GM12873 (cell line): ENCODE measurements around the gene FUZ.

Source experiments
- TF ChIP-seq, protein P1 (sequence below): IDR thresholded peaks from 2 replicates; pipeline ENCODE4 v1.5.1; 2012; ENCODE audit warnings: low read depth, mild to moderate bottlenecking, moderate library complexity, low read length, control low read depth; ENCODE audit not compliant: insufficient read depth; ENCODE audit errors: missing control alignments

Gene FUZ

DNA sequence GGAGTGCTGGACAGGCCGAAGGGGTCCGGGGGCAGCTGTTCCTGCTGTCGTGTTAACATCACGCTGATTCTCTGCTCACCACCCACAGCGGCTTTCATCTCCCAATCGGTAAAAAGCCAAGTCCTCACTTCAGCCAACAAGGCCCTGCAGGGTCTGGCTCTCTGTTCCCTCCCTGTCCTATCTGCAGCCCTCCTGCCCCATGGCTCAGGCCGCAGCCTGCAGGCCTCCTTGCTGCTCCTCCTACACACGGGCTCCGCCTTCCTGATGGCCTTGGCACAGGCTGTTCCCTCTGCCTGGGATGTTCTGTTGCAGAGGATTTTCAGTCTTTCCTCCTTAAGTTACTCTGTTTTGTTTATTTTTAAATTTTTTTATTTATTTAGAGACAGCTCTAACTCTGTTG is 22.2 kb downstream of the FUZ start:
- TF ChIP-seq, protein P1, sequence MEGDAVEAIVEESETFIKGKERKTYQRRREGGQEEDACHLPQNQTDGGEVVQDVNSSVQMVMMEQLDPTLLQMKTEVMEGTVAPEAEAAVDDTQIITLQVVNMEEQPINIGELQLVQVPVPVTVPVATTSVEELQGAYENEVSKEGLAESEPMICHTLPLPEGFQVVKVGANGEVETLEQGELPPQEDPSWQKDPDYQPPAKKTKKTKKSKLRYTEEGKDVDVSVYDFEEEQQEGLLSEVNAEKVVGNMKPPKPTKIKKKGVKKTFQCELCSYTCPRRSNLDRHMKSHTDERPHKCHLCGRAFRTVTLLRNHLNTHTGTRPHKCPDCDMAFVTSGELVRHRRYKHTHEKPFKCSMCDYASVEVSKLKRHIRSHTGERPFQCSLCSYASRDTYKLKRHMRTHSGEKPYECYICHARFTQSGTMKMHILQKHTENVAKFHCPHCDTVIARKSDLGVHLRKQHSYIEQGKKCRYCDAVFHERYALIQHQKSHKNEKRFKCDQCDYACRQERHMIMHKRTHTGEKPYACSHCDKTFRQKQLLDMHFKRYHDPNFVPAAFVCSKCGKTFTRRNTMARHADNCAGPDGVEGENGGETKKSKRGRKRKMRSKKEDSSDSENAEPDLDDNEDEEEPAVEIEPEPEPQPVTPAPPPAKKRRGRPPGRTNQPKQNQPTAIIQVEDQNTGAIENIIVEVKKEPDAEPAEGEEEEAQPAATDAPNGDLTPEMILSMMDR, result no peak

DNA sequence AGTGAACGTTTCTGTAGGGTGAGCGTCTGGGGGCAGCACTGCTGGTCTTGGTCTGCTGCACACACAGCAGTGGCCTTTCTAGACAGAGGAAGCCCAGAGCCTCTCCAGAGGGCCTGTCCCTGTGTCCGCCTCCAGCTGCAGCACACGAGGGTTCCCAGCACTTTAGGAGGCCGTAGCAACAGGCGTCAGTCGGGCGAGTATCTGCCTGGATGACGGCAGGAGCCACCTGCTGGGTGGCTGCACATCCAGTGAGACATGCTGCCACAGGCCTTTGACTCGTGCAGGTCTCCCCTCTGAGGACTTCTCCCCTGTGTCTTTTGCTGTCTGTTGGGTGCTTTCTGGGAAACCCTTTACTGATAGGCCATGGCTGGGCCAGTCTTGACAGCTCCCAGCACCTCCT is 24.2 kb downstream of the FUZ start:
- TF ChIP-seq, protein P1, result no peak

DNA sequence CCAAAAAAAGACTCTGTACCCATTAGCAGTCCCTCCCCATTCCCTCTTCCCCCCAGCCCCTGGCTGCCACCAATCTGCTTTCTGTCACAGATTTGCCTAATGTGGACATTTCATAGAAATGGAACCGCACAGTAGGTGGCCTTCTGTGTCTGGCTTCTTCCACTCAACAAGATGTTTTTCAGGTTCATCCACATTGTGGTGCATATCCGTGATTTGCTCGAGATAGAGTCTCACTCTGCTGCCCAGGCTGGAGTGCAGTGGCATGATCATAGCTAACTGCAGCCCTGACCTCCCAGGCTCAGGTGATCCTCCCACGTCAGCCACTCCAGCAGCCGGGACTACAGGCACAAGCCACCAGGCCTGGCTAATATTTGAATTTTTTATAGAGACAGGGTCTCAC is 25.3 kb downstream of the FUZ start:
- TF ChIP-seq, protein P1, result no peak

DNA sequence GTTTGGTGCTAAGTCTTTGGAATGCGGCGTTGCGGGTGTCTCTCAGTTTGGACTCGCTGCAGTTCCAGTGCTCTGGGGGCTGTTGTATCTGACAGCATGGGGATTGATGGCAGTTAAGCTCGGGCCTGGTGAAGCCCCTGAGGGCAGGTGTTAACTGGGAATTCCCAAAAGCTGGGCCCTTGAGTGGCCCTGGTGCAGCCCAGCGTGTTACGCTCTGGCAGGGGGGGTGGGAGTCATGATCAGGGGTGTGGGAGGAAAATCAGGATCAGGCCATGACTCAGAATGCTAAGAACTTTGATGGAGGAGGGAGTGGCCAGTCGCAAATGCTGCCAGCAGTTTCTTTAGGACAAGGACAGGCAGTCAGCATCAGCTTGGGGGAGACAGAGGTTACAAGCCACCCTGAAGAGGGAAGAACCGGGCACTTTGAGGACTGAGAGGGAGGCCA is 26.7 kb downstream of the FUZ start:
- TF ChIP-seq, protein P1, result no peak

DNA sequence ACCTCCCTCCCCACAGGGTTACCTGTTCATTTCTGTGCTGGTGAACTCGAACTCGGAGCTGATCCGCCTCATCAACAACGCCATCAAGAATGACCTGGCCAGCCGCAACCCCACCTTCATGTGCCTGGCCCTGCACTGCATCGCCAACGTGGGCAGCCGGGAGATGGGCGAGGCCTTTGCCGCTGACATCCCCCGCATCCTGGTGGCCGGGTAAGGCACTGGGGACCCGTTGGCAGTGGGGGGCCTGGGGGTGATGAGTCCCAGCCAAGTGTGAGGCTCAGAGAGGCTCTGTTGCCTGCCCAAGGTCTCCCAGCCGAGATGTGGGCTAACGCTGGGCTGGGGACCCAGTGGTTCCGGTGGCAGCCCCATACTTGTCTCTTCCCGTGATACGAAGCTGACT is 30.6 kb downstream of the FUZ start:
- TF ChIP-seq, protein P1, result no peak

DNA sequence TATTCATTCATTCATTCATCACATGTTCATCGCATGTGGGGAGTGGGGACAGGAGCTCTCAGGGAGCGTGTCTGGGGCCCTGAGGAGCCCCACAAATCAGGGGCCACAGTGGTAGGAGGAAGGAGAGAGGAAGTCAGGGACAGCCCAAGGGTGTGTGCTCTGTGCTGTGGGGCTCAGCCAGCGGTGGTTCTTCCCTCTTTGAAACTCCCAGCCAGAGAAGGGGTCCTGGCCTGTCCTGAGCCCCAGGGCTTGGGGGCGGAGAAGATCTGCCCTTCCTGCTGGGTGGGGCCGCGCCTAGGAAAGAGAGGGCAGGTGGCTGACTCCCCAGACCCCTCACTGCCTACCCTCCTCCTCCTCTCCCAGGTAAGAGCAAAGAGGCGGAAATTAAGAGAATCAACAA is 31.7 kb downstream of the FUZ start:
- TF ChIP-seq, protein P1, result no peak

DNA sequence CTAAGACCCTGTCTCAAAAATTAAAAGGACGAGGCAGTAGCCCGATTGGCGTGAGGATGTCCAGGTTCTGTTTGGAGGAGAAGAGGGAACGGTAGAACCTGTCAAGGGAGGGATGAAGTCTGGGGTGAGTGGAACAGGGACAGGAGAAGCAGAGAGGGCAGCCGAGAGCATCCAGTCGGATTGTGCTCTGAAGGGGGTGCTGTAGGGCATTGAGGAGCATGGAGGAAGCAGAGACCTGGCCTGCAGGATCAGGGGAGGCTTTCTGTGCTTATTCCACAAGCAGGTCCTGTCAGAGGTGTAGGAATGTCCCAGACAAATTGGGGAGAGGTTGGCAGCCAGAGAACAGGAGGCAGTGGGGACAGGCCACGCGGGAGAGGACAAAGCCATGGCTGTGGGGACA is 32.2 kb downstream of the FUZ start:
- TF ChIP-seq, protein P1, result no peak
